Suprapubic skin (tissue), 4 donors: ENCODE data around the gene RELN. TPM values are rescaled to one million over a fixed set of nuclear protein-coding genes. Genes with fewer than 3 reads are reported as not detected.

Experiments used
- DNase-seq, 2 donors: peaks; one replicate each; pipeline ENCODE4 v3.0.0-alpha.2; 2019; ENCODE audit warnings: low spot score in 2 of 2
- H3K27ac ChIP-seq: fragments of 200-600 bp; sonication (generic); one replicate; pipeline ENCODE4 v1.5.1; 2019
- H3K27me3 ChIP-seq: fragments of 200-600 bp; sonication (generic); one replicate; pipeline ENCODE4 v1.5.1; 2019
- H3K36me3 ChIP-seq: fragments of 200-600 bp; sonication (generic); one replicate; pipeline ENCODE4 v1.5.1; 2019
- H3K4me1 ChIP-seq: fragments of 200-600 bp; sonication (generic); one replicate; pipeline ENCODE4 v1.5.1; 2019
- H3K4me3 ChIP-seq: fragments of 200-600 bp; sonication (generic); one replicate; pipeline ENCODE4 v1.5.1; 2019; ENCODE audit warnings: mild to moderate bottlenecking
- H3K9me3 ChIP-seq: fragments of 200-600 bp; sonication (generic); one replicate; pipeline ENCODE4 v1.5.1; 2019
- EP300 ChIP-seq: sonication (generic); formaldehyde crosslinking; IDR thresholded peaks from one replicate; pipeline ENCODE4 v1.6.1; 2017; ENCODE audit warnings: antibody characterized with exemption
- POLR2A ChIP-seq, 2 donors: fragments of 450-650 bp; IDR thresholded peaks; one replicate each; pipeline ENCODE4 v1.6.1; 2017; ENCODE audit warnings: antibody characterized with exemption in 2 of 2, mild to moderate bottlenecking in 2 of 2, moderate library complexity in 2 of 2
- POLR2AphosphoS5 ChIP-seq, 3 donors: sonication (generic); formaldehyde crosslinking; IDR thresholded peaks; one replicate each; pipeline ENCODE4 v1.6.1; 2017; ENCODE audit warnings: antibody characterized with exemption in 3 of 3
- WGBS: methylation state at CpG from one replicate; pipeline ENCODE4 v1.1.5; 2018; 5-methylcytosine and 5-hydroxymethylcytosine counted together
- total RNA-seq, 4 donors: library from RNA; depleted of rRNA; stranded (reverse); fragments of >200 nt; gene quantifications; one replicate each; pipeline ENCODE4 v1.1.0, GENCODE V29; 2016
- TF ChIP-seq, protein P1 (sequence below), 2 donors: fragments of 200-600 bp in 1 of 2; fragments of 450-650 bp in 1 of 2; sonication (generic) in 1 of 2; IDR thresholded peaks; one replicate each; pipeline ENCODE4 v1.5.1; 2016 to 2019; ENCODE audit warnings: antibody characterized with exemption in 2 of 2, mild to moderate bottlenecking in 1 of 2, moderate library complexity in 1 of 2

RELN gene
- total RNA-seq, 4 donors from 2014 or later, result 0.72 to 1.8 (median 1.3) TPM

DNA sequence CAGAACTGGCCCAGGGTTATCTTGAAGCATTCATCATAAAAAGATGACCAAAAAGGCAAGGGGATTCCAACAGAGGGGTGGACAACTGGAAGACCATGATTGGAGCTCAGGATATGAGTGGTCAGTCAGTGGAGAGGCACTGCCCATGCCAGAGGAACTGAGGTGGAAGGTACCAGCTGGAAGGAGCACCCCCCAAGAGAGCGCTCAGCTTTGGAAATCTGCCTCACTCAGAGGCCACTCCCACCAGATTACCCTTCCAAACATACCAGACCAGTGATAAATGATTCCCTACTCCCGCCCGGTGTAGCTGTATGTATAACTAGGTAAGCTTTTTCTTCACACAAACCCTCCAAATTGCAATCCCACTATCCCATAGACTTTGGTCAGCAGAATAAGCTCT lies 286.5 kb downstream of the RELN start:
- Histone ChIP-seq H3K4me1 (no peaks in the 10 kb centered on the region), H3K27ac (no peak overlapping the region), H3K27me3 (no peaks in the 10 kb centered on the region), H3K36me3 (no peaks in the 10 kb centered on the region), H3K9me3 (no peaks in the 10 kb centered on the region), H3K4me3 (no peak overlapping the region)
- DNase-seq, result no peak
- TF ChIP-seq EP300 (no peak), POLR2AphosphoS5 (IDR thresholded peaks at IDR 0.05) (no peak), POLR2A (IDR thresholded peaks at IDR 0.05) (no peak)
- TF ChIP-seq, protein P1, sequence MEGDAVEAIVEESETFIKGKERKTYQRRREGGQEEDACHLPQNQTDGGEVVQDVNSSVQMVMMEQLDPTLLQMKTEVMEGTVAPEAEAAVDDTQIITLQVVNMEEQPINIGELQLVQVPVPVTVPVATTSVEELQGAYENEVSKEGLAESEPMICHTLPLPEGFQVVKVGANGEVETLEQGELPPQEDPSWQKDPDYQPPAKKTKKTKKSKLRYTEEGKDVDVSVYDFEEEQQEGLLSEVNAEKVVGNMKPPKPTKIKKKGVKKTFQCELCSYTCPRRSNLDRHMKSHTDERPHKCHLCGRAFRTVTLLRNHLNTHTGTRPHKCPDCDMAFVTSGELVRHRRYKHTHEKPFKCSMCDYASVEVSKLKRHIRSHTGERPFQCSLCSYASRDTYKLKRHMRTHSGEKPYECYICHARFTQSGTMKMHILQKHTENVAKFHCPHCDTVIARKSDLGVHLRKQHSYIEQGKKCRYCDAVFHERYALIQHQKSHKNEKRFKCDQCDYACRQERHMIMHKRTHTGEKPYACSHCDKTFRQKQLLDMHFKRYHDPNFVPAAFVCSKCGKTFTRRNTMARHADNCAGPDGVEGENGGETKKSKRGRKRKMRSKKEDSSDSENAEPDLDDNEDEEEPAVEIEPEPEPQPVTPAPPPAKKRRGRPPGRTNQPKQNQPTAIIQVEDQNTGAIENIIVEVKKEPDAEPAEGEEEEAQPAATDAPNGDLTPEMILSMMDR (IDR thresholded peaks at IDR 0.05), result no peak
- 52% methylated on average over 3 of the region's 3 CpGs for WGBS

DNA sequence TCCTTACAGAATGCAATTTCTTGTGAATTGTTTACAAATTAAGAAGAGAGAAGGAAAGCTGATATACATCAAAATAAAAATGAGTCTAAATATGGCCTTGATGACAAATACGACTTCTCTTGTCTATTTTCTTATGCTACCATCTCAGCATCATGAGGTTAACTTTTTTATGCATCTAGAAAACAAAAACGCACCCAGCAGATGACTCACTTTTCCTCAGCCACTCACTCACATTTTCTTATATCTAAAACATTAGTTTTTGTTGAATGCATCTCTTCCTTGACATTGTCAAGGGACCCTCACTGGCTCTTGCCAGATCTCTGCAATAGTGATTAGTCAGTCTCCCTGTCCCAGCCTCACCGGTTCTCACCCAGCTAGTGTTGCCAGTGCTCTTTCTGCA lies 287.0 kb downstream of the RELN start:
- H3K4me3 ChIP-seq, result no peak overlapping the region
- TF ChIP-seq, protein P1 (IDR thresholded peaks at IDR 0.05), result no peak
- TF ChIP-seq POLR2A (IDR thresholded peaks at IDR 0.05), result no peak
- no peak for TF ChIP-seq EP300
- no peak for TF ChIP-seq POLR2AphosphoS5 (IDR thresholded peaks at IDR 0.05)
- 45% methylated on average over 3 of the region's 3 CpGs for WGBS
- no peaks in the 10 kb centered on the region for H3K4me1 ChIP-seq
- H3K36me3 ChIP-seq, result no peaks in the 10 kb centered on the region
- no peaks in the 10 kb centered on the region for H3K9me3 ChIP-seq
- H3K27me3 ChIP-seq, result no peaks in the 10 kb centered on the region
- DNase-seq, result no peak
- H3K27ac ChIP-seq, result no peak overlapping the region

DNA sequence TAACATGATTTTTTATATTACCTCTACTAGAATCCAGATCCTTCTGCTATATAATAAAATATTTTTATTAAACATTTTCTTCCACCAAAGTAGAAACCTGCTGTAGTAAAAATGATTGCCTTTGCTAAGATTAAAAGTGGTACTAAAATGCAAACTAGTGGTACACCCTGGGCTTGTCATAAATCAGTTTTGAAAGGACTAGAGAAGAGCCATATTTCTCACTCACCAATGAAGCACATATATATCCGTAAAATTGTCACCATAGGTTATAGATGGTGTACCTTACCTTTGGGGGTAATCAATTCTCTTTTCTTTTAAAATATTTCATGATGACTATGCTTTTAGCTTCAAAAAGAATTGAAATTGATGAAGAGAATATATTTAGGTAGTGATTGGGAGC lies 290.4 kb downstream of the RELN start:
- DNase-seq, result no peak
- no peaks in the 10 kb centered on the region for H3K9me3 ChIP-seq
- H3K36me3 ChIP-seq, result no peaks in the 10 kb centered on the region
- H3K27me3 ChIP-seq, result no peaks in the 10 kb centered on the region
- TF ChIP-seq EP300, result no peak
- TF ChIP-seq POLR2AphosphoS5 (IDR thresholded peaks at IDR 0.05), result no peak
- no peak overlapping the region for H3K27ac ChIP-seq
- WGBS, result 74% methylated on average over 1 of the region's 1 CpG
- no peaks in the 10 kb centered on the region for H3K4me1 ChIP-seq
- H3K4me3 ChIP-seq, result no peak overlapping the region

DNA sequence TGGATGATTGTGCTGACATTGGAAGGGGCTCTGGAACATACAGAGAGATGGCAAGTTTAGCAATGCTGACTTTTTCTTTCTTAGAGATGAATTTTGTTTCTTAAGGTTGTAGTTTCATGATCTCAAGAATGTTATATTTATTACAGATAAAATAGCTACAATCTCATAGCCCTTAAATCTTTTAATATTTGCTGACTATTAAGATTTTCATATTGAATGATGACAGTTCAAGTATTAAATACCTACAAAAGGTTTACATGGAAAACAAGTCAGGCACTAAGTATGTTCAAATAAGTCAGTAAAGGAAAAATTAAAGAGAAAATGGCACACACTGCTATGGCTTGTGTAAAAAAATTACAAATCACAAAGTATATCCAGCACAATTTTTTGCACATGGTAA lies 291.4 kb downstream of the RELN start:
- H3K27ac ChIP-seq, result no peak overlapping the region
- no peak for DNase-seq
- H3K4me1 ChIP-seq, result no peaks in the 10 kb centered on the region
- TF ChIP-seq, protein P1 (IDR thresholded peaks at IDR 0.05), result no peak
- TF ChIP-seq POLR2A (IDR thresholded peaks at IDR 0.05), result no peak
- no peak for TF ChIP-seq POLR2AphosphoS5 (IDR thresholded peaks at IDR 0.05)
- TF ChIP-seq EP300, result no peak
- H3K9me3 ChIP-seq, result no peaks in the 10 kb centered on the region
- H3K4me3 ChIP-seq, result no peak overlapping the region
- H3K36me3 ChIP-seq, result no peaks in the 10 kb centered on the region
- H3K27me3 ChIP-seq, result no peaks in the 10 kb centered on the region

DNA sequence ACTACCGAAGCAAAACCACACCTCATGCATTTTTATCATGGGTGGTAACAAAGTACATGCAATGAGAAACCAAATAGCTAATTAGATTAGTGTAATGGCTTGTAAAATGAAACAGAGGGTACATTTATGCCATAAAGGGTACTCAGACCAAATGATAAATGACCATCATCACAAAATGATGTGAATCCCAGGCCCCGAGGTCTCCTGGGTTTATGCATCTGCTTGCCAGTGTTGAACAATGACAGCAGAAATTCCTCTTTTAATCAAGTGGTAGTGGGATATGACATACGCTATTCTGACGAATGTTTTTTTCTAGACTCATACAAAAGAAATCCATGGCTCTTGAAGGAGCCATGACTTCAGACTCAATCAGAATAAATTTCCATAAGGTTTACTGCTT lies 293.9 kb downstream of the RELN start:
- no peaks in the 10 kb centered on the region for H3K36me3 ChIP-seq
- no peak overlapping the region for H3K4me3 ChIP-seq
- TF ChIP-seq POLR2A (IDR thresholded peaks at IDR 0.05) (no peak), POLR2AphosphoS5 (IDR thresholded peaks at IDR 0.05) (no peak), EP300 (no peak)
- TF ChIP-seq, protein P1 (IDR thresholded peaks at IDR 0.05), result no peak
- 81% methylated on average over 4 of the region's 4 CpGs for WGBS
- H3K4me1 ChIP-seq, result no peaks in the 10 kb centered on the region
- H3K27ac ChIP-seq, result no peak overlapping the region
- DNase-seq, result no peak
- no peaks in the 10 kb centered on the region for H3K27me3 ChIP-seq
- H3K9me3 ChIP-seq, result no peaks in the 10 kb centered on the region

DNA sequence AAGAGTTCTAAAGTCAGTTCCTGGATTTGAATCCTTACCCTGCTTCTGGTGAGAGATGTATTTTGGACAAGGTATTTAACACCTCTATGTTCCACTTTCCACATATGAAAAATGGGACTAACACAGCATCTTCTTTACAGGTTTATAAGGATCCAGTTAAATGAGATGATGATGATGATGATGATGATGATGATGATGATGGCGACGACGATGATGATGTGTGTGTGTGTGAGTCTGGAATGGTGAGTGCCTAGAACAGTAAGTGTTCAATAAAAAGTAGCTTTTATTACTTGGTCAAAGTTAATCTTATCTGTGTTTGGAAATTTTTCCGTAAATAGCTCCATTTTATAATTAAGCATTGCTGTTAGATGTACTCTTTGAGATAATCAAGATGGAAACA lies 295.2 kb downstream of the RELN start:
- Histone ChIP-seq H3K4me3 (no peak overlapping the region), H3K36me3 (no peaks in the 10 kb centered on the region), H3K4me1 (no peaks in the 10 kb centered on the region), H3K27ac (no peak overlapping the region), H3K9me3 (no peaks in the 10 kb centered on the region), H3K27me3 (no peaks in the 10 kb centered on the region)
- WGBS, result 79% methylated on average over 4 of the region's 4 CpGs
- DNase-seq, result no peak
- TF ChIP-seq POLR2AphosphoS5 (IDR thresholded peaks at IDR 0.05) (no peak), EP300 (no peak), POLR2A (IDR thresholded peaks at IDR 0.05) (no peak)
- TF ChIP-seq, protein P1 (IDR thresholded peaks at IDR 0.05), result no peak
